ENCODE measurements around the gene SLC5A11. TPM values are rescaled to one million over a fixed set of nuclear protein-coding genes. Genes with fewer than 3 reads are reported as not detected.

SLC5A11 gene
- total and polyA plus RNA-seq, 2 of the 13 experiments (the other 11 are each of a cell fraction or from before 2014, with no cell fraction given) = 1.2 to 3.3 TPM

GRCh38 chr16:24900230-24900629, 54.5 kb downstream of the SLC5A11 start:
- Histone ChIP-seq H3K4me2 (ENCODE audit: low read depth, low read length) (no peak overlapping the region), H4K20me1 (ENCODE audit: insufficient read depth, low read length) (no peaks in the 10 kb centered on the region), H3K4me1 (ENCODE audit: insufficient read depth, low read length) (no peaks in the 10 kb centered on the region), H3K9me3 (ENCODE audit: low read length) (no peaks in the 10 kb centered on the region), H3K4me3 (replicated peaks in 1 of 3; ENCODE audit: insufficient read depth in 1 of 3, low read depth in 2 of 3, low read length in 3 of 3) (no peak overlapping the region), H3K27me3 (ENCODE audit: control insufficient read depth in 1 of 2, insufficient read depth in 2 of 2, low read length in 2 of 2) (no peaks in the 10 kb centered on the region), H3K79me2 (ENCODE audit: insufficient read depth, low read length) (no peaks in the 10 kb centered on the region), H3K9ac (ENCODE audit: insufficient read depth, low read depth, low read length) (no peak overlapping the region), H2AFZ (ENCODE audit: low read length) (no peak overlapping the region), H3K36me3 (replicated peaks in 1 of 2; ENCODE audit: control insufficient read depth in 1 of 2, insufficient read depth in 2 of 2, low read length in 2 of 2) (no peaks in the 10 kb centered on the region), H3K27ac (ENCODE audit: extremely low read length, insufficient read depth, low read length) (no peak overlapping the region)
- ATAC-seq = no peak
- CTCF ChIA-PET (ENCODE audit: low intra/inter-chr PET ratio, low total read pairs) = no interaction called here
- BruUV-seq (replicated peaks) = no TSS peak
- no peak for DNase-seq (ENCODE audit: low spot score)
- in situ Hi-C loops (cut with HindIII; ENCODE audit: extremely low pct_ligation_motif_present, low pct_unique_long_range_greater_than_20kb) = no loop called here
- peak; percentile 62 to 93 for TF ChIP-seq REST (IDR thresholded peaks at IDR 0.05; ENCODE audit: borderline replicate concordance in 1 of 2, low read depth in 1 of 2, low read length in 2 of 2)
- no peak for TF ChIP-seq ZNF605 (CRISPR knock-in tag; IDR thresholded peaks at IDR 0.05)
- TF ChIP-seq MIER2 (CRISPR knock-in tag; IDR thresholded peaks at IDR 0.05) = peak; percentile 90
- POLR2A ChIA-PET = no interaction called here
- intact Hi-C loops (cut with micrococcal nuclease; ENCODE audit: unreplicated experiment) = no loop called here
- FAIRE-seq = no peak

GRCh38 chr16:24906199-24906808, 60.5 kb downstream of the SLC5A11 start:
- H2AFZ ChIP-seq (ENCODE audit: low read length) = no peak overlapping the region
- BruUV-seq (replicated peaks) = no TSS peak
- H4K20me1 ChIP-seq (ENCODE audit: insufficient read depth, low read length) = no peaks in the 10 kb centered on the region
- WGBS (ENCODE audit: low lambda C conversion rate) = 70% methylated on average over 14 of the region's 14 CpGs
- intact Hi-C loops (cut with micrococcal nuclease; ENCODE audit: unreplicated experiment) (no loop called here), in situ Hi-C loops (cut with HindIII; ENCODE audit: extremely low pct_ligation_motif_present, low pct_unique_long_range_greater_than_20kb) (no loop called here)
- DNase-seq (ENCODE audit: low spot score) = peak; percentile 11
- peak; percentile 62 for ATAC-seq
- no peaks in the 10 kb centered on the region for H3K36me3 ChIP-seq (replicated peaks in 1 of 2; ENCODE audit: control insufficient read depth in 1 of 2, insufficient read depth in 2 of 2, low read length in 2 of 2)
- no peaks in the 10 kb centered on the region for H3K79me2 ChIP-seq (ENCODE audit: insufficient read depth, low read length)
- no peak overlapping the region for H3K27ac ChIP-seq (ENCODE audit: extremely low read length, insufficient read depth, low read length)
- no peak overlapping the region for H3K4me2 ChIP-seq (ENCODE audit: low read depth, low read length)
- ChIA-PET POLR2A (no interaction called here), CTCF (ENCODE audit: low intra/inter-chr PET ratio, low total read pairs) (no interaction called here)
- no peak overlapping the region for H3K9ac ChIP-seq (ENCODE audit: insufficient read depth, low read depth, low read length)
- no peaks in the 10 kb centered on the region for H3K9me3 ChIP-seq (ENCODE audit: low read length)
- no peaks in the 10 kb centered on the region for H3K27me3 ChIP-seq (ENCODE audit: control insufficient read depth in 1 of 2, insufficient read depth in 2 of 2, low read length in 2 of 2)
- no peaks in the 10 kb centered on the region for H3K4me1 ChIP-seq (ENCODE audit: insufficient read depth, low read length)
- H3K4me3 ChIP-seq (replicated peaks in 1 of 3; ENCODE audit: insufficient read depth in 1 of 3, low read depth in 2 of 3, low read length in 3 of 3) = no peak overlapping the region
- FAIRE-seq = no peak
- TF ChIP-seq MLLT10 (CRISPR knock-in tag; IDR thresholded peaks at IDR 0.05) (no peak), ZFP62 (CRISPR knock-in tag; IDR thresholded peaks at IDR 0.05) (no peak), STAG1 (CRISPR knock-in tag; IDR thresholded peaks at IDR 0.05) (peak; percentile 50), TEAD2 (CRISPR knock-in tag; IDR thresholded peaks at IDR 0.05) (no peak), ZNF10 (CRISPR knock-in tag; IDR thresholded peaks at IDR 0.05; ENCODE audit: borderline replicate concordance, low read depth) (no peak), ZNF569 (CRISPR knock-in tag; IDR thresholded peaks at IDR 0.05; ENCODE audit: borderline replicate concordance) (no peak), PPARG (CRISPR knock-in tag; conservative IDR thresholded peaks at IDR 0.05) (no peak), DNMT3B (CRISPR knock-in tag; conservative IDR thresholded peaks at IDR 0.05) (no peak), ZNF362 (CRISPR knock-in tag; IDR thresholded peaks at IDR 0.05; ENCODE audit: borderline replicate concordance) (peak; percentile 95), ZNF746 (CRISPR knock-in tag; IDR thresholded peaks at IDR 0.05) (0 out of 2 replicates have a peak, but pooled peaks have one; percentile 31), PHF21A (CRISPR knock-in tag; IDR thresholded peaks at IDR 0.05) (no peak), ONECUT2 (CRISPR knock-in tag; IDR thresholded peaks at IDR 0.05) (no peak)

Measured in HepG2 (cell line).